MM.1S (cell line): ENCODE data around the gene PHACTR1.

Experiments
- EZH2 ChIP-seq: fragments of 300-600 bp; sonication (generic); optimal IDR thresholded peaks from 2 replicates; pipeline ENCODE3; 2017; ENCODE audit warnings: low read depth, mild to moderate bottlenecking, antibody characterized with exemption, low read length, mixed read lengths
- EZH2phosphoT487 ChIP-seq: fragments of 300-600 bp; sonication (generic); IDR thresholded peaks from 2 replicates; pipeline ENCODE4 v1.6.1; 2018; ENCODE audit warnings: antibody characterized with exemption, low read length
- TF ChIP-seq, protein P1 (sequence below): fragments of 300-600 bp; sonication (generic); IDR thresholded peaks from 2 replicates; pipeline ENCODE4 v1.5.1; 2016; ENCODE audit warnings: antibody characterized with exemption, low read length, mixed read lengths

DNA sequence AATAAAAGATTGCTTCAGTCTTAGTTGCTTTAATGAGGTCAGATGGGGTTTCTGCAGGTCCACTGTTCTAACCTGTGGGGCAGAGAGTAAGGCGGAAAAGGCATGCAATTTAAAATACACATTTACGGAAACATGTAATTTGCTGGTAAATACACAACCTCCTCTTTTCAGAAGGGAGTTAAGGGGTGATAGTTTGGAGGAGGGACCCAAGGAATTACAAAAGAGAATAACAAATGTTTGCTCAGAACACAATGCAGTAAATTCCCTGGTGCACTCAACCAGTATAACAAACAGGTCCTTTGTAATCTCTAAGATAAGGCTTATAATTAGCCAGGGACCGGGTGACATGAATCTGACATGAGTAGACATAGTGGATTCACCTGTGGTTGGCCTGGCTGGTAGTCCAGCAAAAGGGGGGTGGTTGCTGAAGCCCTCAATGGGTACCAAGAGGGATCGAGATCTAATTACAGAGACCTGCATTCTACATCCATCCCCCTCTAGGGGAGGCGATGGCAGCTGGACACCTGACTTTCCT is 295.1 kb downstream of the PHACTR1 start:
- TF ChIP-seq, protein P1, sequence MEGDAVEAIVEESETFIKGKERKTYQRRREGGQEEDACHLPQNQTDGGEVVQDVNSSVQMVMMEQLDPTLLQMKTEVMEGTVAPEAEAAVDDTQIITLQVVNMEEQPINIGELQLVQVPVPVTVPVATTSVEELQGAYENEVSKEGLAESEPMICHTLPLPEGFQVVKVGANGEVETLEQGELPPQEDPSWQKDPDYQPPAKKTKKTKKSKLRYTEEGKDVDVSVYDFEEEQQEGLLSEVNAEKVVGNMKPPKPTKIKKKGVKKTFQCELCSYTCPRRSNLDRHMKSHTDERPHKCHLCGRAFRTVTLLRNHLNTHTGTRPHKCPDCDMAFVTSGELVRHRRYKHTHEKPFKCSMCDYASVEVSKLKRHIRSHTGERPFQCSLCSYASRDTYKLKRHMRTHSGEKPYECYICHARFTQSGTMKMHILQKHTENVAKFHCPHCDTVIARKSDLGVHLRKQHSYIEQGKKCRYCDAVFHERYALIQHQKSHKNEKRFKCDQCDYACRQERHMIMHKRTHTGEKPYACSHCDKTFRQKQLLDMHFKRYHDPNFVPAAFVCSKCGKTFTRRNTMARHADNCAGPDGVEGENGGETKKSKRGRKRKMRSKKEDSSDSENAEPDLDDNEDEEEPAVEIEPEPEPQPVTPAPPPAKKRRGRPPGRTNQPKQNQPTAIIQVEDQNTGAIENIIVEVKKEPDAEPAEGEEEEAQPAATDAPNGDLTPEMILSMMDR = no peak
- no peak for TF ChIP-seq EZH2phosphoT487
- no peak for TF ChIP-seq EZH2
